A549 treated with RU486 at 1 μM for 4 hours (cell line): Measurements from ENCODE around the gene ANAPC2. TPM values are rescaled to one million over a fixed set of nuclear protein-coding genes. Genes with fewer than 3 reads are reported as not detected.

ENCODE experiments used
- total RNA-seq: library from RNA; stranded (reverse); fragments of 200-300 nt; extraction: Qiagen RNA extraction; gene quantifications from 5 replicates; pipeline ENCODE4 v1.2.3, GENCODE V29; 2022; ENCODE audit warnings: low read depth

The ANAPC2 gene
- total RNA-seq: 21.7 to 38.1 TPM (median 33.0 TPM) in 5 replicates

DNA sequence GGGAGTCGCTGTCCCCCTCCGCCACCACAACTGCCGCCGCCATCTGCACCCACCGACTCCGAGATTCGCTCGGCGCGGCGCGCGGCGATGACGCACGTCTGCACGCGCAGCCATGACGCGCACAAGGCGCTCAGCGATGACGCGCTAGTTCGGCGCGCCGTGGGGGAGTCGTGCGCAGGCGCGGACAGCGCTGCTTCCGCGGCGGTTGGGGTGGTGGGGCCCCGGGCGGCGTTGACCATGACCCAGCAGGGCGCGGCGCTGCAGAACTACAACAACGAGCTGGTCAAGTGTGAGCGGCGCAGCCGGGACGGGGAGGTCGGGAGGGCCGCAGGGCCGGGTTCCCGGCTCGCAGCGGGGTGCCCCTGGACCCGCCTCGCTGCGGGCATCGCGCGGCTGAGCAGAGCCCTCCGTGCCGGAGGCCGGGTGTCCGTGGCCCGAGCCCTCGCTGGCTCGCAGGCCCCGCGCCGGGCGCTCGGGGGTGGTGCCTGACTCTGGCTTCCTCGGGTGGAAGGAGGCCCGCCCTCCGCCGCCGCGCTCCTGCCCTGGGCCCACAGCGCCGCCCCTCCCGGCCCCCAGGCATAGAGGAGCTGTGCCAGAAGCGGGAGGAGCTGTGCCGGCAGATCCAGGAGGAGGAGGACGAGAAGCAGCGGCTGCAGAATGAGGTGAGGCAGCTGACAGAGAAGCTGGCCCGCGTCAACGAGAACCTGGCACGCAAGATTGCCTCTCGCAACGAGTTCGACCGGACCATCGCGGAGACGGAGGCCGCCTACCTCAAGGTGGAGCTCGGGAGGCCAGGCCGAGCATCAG lies at the start of gene ANAPC2, which contains the start of gene SSNA1:
ANAPC2 (minus strand) TSS at position 71 of the 807 bp plus-strand sequence; CDS start at position 43, 28 bp downstream.
SSNA1 (plus strand) TSS at position 187 of the 807 bp plus-strand sequence; CDS start at position 238, 51 bp downstream.

DNA sequence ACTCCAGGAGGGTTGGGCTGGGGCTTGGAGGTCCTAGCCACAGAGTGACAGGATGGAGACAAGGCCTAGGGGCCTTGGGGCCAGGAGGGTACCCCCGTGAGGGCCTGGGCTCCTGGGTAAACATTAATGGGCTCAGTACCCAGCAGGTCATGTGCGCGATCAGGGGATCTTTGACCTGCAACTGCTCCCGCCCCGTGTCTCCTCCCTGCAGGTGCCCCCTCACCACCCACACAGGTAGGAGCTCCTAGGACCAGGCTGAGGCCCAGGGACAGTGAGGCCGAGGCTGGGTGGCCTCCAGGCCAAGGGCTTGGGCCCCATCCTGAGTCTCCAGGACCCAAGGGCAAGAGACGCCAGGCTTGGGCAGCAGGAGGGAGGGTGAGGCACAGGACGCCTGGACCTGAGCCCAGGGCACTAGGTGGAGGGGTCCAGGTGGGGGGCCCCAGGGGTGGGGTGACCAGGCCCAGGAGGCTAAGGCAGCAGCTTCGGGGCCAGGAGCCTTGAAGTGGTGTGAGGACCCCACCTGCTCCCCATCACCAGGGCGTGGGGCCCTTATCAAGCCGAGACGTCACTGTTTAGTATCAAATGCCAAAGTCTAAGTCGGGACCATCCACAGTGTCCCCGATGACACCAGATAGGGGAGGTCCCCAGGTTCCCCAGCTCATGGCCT lies 42.5 kb upstream of the ANAPC2 start, which contains the start of gene SLC34A3:
SLC34A3 (plus strand) TSS at position 197 of the 667 bp plus-strand sequence. CDS start 802 bp downstream, outside the sequence.

DNA sequence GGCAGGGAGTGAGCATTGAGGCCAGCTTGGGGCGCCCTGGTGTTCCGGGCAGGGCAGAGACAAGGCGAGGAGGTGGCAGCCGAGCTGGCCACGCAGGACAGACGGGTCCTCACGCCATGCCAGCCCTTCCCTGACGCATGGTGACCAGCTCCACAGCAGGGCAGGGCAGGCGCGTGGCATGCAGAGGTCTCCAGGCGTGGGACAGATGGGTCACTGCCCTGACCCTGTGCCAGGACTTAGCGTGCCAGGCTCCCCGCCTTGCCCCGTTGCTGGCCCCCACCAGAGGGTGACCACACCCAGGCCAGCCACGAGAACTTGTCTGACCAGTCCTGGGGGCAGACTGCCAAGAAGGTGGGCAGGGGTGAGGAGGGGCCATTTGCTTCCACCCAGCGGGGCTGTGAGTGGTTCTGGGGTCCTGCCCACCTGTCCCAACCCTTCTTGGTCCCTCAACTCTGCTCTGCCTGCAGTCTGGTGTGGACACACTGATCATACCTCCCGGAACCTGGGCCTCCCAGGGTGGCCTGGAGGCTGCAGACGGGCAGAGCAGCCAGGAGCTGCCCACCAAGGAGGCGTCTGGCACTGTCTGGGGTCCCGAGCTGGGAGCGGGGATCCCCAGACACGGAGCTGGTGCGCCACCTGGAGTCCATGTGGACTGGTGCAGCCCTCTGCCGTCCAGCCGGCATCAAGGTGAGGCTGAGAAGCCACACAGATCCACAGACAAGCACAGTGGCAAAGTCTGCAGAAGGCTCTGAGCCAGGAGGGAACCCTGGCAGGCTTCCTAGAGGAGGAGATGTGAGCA lies 38.9 kb upstream of the ANAPC2 start, which contains the start of gene RNF224:
RNF224 (plus strand) TSS at position 449 of the 799 bp plus-strand sequence. CDS start 834 bp downstream, outside the sequence.

GRCh38 chr9:137224830-137225694 lies 36.7 kb upstream of the ANAPC2 start, which contains the start of gene CYSRT1:
TSS of gene CYSRT1 (plus strand) at chr9:137225174. CDS start at chr9:137225622, 448 bp downstream.

DNA sequence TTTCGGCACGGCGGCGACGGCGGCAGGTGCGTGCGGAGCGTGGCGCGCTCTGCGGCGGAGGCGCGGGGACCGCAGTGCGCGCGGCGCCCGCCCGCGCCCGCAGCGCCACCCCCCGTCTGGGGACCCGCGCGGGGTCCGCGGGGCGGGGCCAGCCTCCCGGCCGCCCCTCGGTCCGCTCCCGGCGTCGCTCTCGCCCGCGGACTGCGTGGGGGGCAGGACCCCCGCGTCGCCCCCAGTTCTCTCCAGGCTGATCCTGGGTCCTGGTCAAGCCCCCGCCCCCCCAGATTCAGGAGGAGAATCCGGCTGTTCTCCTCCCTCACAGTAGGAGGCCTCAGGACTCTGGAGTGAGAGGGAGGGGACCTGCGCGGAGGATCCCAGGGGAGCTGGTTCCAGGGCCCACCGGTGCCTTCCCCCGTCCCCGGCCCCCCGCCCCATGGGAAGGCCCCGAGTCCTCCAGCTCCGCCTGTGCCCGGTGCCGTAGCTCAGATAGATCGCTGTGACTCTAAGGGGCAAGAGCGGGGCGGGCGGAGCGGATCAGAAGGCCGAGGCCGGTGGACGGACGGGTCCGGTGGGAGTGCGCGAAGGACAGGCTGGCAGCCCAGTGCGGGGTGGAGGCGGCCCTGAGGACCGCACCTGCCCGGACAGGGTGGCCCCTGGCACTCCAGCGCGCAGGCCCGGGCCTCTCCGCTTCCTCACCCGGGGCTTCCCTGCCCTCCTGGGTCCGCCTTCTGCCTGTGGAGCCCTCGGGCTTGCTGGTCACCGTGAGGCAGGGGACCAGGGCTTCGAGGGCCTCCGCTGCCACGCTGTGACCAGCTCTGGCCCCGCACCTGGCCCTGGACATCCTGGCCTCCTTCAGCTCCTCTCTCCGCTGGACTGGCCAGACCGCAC lies 34.1 kb upstream of the ANAPC2 start, which contains the start of gene RNF208:
RNF208 (minus strand) TSS at position 51 of the 888 bp plus-strand sequence. CDS start 1,028 bp downstream, outside the sequence.

GRCh38 chr9:137205126-137206069 lies 17.0 kb upstream of the ANAPC2 start, which contains the start of the genes NDOR1 and TMEM203:
TSS of gene NDOR1 (plus strand) at chr9:137205700. CDS start at chr9:137205778, 78 bp downstream.
TSS of gene TMEM203 (minus strand) at chr9:137205648. CDS start at chr9:137205414, 234 bp downstream.

DNA sequence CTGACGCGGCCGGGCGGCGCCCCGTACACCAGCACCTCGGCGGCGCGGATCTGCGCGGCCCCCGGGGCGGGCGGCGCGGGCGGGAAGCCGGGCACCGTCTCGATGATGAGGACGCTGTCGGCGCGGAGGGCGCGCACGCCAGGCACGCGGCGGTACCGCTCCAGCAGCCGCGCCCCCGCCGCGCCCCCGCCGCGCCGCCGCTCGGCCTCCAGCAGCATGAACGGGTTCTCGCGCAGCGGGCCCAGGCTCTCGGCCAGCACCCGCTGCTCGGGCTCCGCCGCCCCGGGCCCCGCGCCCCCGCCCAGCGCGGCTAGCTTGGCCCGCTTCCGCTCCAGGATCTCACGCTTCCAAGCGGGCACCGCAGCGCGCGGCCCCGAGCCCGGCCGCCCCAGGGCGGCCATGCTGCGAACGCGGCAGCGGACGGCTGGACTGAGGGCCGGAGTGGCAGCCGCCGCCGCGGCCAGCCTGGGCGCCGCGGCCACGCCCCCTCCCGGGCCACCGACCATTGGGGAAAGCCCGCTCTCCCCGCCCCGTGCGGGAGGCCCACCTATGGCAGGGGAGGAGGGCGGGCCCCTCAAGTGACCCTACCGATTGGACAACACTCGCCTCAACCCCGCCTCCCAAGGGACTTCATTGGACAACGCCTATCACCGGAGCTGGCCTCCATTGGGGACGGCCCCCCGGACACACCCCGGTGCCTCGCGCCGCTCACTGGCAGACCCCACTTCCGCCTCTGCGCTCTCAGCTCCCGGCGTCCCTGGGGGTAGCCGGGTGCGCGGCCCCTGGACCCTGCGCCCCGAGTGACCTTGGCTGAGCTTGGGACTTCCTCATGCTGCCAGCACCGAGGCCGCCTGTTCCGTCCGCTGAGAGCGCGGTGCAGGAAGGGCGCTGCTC lies 12.2 kb upstream of the ANAPC2 start, which contains the start of gene TPRN:
TPRN (minus strand) TSS at position 431 of the 894 bp plus-strand sequence; CDS start at position 401, 30 bp downstream.

GRCh38 chr9:137169896-137170358 lies 18.4 kb downstream of the ANAPC2 start, which contains the start of gene LRRC26:
TSS of gene LRRC26 (minus strand) at chr9:137170051. CDS start at chr9:137169943, 108 bp downstream.

GRCh38 chr9:137138722-137139467 lies 49.5 kb downstream of the ANAPC2 start, which contains the start of gene GRIN1:
TSS of gene GRIN1 (plus strand) at chr9:137139154. CDS start at chr9:137139487, 333 bp downstream.

Other genes starting within 250 kb of the ANAPC2 start
- 58.4 to 107 TPM (median 95.0 TPM) in 5 replicates for gene FBXW5, start 243.8 kb downstream of the ANAPC2 start, total RNA-seq
- gene C8G, start 243.3 kb downstream of the ANAPC2 start, total RNA-seq: 0.24 to 2.2 TPM (median 0.66 TPM) in 5 replicates
- gene LCN12, start 236.3 kb downstream of the ANAPC2 start, total RNA-seq: 0.61 to 1.6 TPM (median 0.86 TPM) in 5 replicates
- 0.25 to 0.76 TPM (median 0.59 TPM) in 3 of 5 replicates, not detected in the others for gene PTGDS, start 211.1 kb downstream of the ANAPC2 start, total RNA-seq
- not detected in 5 replicates for gene LCNL1, start 205.6 kb downstream of the ANAPC2 start, total RNA-seq
- gene PAXX, start 196.1 kb downstream of the ANAPC2 start, total RNA-seq: 42.1 to 79.2 TPM (median 76.4 TPM) in 5 replicates
- 2.0 to 3.7 TPM (median 3.4 TPM) in 5 replicates for gene CLIC3, start 192.0 kb downstream of the ANAPC2 start, total RNA-seq
- 18.6 to 29.0 TPM (median 26.5 TPM) in 5 replicates for gene ABCA2, start 160.3 kb downstream of the ANAPC2 start, total RNA-seq
- gene FUT7, start 156.5 kb downstream of the ANAPC2 start, total RNA-seq: 0.07 to 0.09 TPM (median 0.08 TPM) in 3 of 5 replicates, not detected in the others
- 37.1 to 85.1 TPM (median 73.1 TPM) in 5 replicates for gene NPDC1, start 142.4 kb downstream of the ANAPC2 start, total RNA-seq
- gene ENTPD2, start 134.5 kb downstream of the ANAPC2 start, total RNA-seq: 0.31 to 1.1 TPM (median 0.91 TPM) in 5 replicates
- gene SAPCD2, start 118.0 kb downstream of the ANAPC2 start, total RNA-seq: 14.0 to 28.0 TPM (median 25.8 TPM) in 5 replicates
- gene UAP1L1, start 111.0 kb downstream of the ANAPC2 start, total RNA-seq: 9.3 to 14.6 TPM (median 11.2 TPM) in 5 replicates
- 42.0 to 52.8 TPM (median 50.3 TPM) in 5 replicates for gene MAN1B1, start 101.6 kb downstream of the ANAPC2 start, total RNA-seq
- gene DPP7, start 73.8 kb downstream of the ANAPC2 start, total RNA-seq: 71.8 to 128 TPM (median 111 TPM) in 5 replicates
- gene GRIN1, start 49.4 kb downstream of the ANAPC2 start, total RNA-seq: 0.26 to 0.78 TPM (median 0.52 TPM) in 5 replicates
- 0.50 to 1.9 TPM (median 1.9 TPM) in 5 replicates for gene LRRC26, start 18.5 kb downstream of the ANAPC2 start, total RNA-seq
- gene TMEM210, start 16.5 kb downstream of the ANAPC2 start, total RNA-seq: not detected in 5 replicates
- gene SSNA1, start 116 bp upstream of the ANAPC2 start, total RNA-seq: 103 to 153 TPM (median 139 TPM) in 5 replicates
- 5.1 to 10.4 TPM (median 8.8 TPM) in 5 replicates for gene TPRN, start 12.2 kb upstream of the ANAPC2 start, total RNA-seq
- gene TMEM203, start 17.1 kb upstream of the ANAPC2 start, total RNA-seq: 33.4 to 46.5 TPM (median 43.2 TPM) in 5 replicates
- 10.9 to 18.5 TPM (median 16.3 TPM) in 5 replicates for gene NDOR1, start 17.1 kb upstream of the ANAPC2 start, total RNA-seq
- gene RNF208, start 33.7 kb upstream of the ANAPC2 start, total RNA-seq: 1.1 to 2.2 TPM (median 2.0 TPM) in 5 replicates
- gene CYSRT1, start 36.6 kb upstream of the ANAPC2 start, total RNA-seq: 2.7 to 4.3 TPM (median 4.1 TPM) in 5 replicates
- 0.16 to 0.23 TPM (median 0.23 TPM) in 3 of 5 replicates, not detected in the others for gene RNF224, start 38.9 kb upstream of the ANAPC2 start, total RNA-seq
- 0.07 to 0.08 TPM (median 0.07 TPM) in 3 of 5 replicates, not detected in the others for gene SLC34A3, start 42.3 kb upstream of the ANAPC2 start, total RNA-seq
- 579 to 790 TPM (median 733 TPM) in 5 replicates for gene TUBB4B, start 52.7 kb upstream of the ANAPC2 start, total RNA-seq
- not detected in 5 replicates for gene STPG3, start 62.7 kb upstream of the ANAPC2 start, total RNA-seq
- gene NELFB, start 66.8 kb upstream of the ANAPC2 start, total RNA-seq: 41.2 to 58.1 TPM (median 53.4 TPM) in 5 replicates
- 18.6 to 30.7 TPM (median 27.4 TPM) in 5 replicates for gene TOR4A, start 89.2 kb upstream of the ANAPC2 start, total RNA-seq
- gene NRARP, start 113.7 kb upstream of the ANAPC2 start, total RNA-seq: 3.9 to 9.5 TPM (median 7.7 TPM) in 5 replicates
- 4.0 to 7.3 TPM (median 5.5 TPM) in 5 replicates for gene EXD3, start 234.6 kb upstream of the ANAPC2 start, total RNA-seq
- gene NOXA1, start 234.8 kb upstream of the ANAPC2 start, total RNA-seq: 1.1 to 2.4 TPM (median 1.7 TPM) in 5 replicates